DND-41 (cell line): Measurements from ENCODE around the gene ARHGAP5.

Experiments
- EZH2 ChIP-seq: IDR thresholded peaks from 3 replicates; pipeline ENCODE4 v1.6.1; 2012; ENCODE audit warnings: borderline replicate concordance, low read depth, mild to moderate bottlenecking, moderate library complexity, low read length, inconsistent platforms; ENCODE audit not compliant: severe bottlenecking
- TF ChIP-seq, protein P1 (sequence below): IDR thresholded peaks from 2 replicates; pipeline ENCODE4 v1.5.1; 2012; ENCODE audit warnings: borderline replicate concordance, low read length, moderate library complexity, mild to moderate bottlenecking; ENCODE audit not compliant: poor library complexity, severe bottlenecking; ENCODE audit errors: extremely low read depth

DNA sequence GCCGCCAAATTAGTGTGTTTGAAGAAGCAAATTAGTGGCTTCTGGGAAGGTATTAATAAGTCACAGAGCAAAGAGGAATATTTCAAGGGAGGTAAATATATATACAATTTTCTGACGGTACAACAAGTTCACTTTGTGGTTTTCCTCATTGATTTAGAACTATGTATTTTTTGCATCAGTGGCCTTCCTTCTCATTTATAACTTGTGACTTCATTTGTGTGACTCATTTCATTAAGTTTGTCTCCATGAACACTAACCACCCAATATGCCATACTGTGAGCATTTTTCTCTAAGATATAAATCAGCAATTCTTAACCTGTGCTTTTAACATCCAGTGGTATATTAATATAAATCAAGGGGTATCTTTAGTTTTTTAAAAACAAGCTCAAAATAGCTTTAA, 29.3 kb upstream of the ARHGAP5 start:
- TF ChIP-seq, protein P1, sequence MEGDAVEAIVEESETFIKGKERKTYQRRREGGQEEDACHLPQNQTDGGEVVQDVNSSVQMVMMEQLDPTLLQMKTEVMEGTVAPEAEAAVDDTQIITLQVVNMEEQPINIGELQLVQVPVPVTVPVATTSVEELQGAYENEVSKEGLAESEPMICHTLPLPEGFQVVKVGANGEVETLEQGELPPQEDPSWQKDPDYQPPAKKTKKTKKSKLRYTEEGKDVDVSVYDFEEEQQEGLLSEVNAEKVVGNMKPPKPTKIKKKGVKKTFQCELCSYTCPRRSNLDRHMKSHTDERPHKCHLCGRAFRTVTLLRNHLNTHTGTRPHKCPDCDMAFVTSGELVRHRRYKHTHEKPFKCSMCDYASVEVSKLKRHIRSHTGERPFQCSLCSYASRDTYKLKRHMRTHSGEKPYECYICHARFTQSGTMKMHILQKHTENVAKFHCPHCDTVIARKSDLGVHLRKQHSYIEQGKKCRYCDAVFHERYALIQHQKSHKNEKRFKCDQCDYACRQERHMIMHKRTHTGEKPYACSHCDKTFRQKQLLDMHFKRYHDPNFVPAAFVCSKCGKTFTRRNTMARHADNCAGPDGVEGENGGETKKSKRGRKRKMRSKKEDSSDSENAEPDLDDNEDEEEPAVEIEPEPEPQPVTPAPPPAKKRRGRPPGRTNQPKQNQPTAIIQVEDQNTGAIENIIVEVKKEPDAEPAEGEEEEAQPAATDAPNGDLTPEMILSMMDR: no peak
- no peak for TF ChIP-seq EZH2
